Activated CD4-positive, alpha-beta memory T cell treated with anti-CD3 and anti-CD28 coated beads for 36 hours (primary cell): ENCODE measurements around the gene ACAP3. TPM values are rescaled to one million over a fixed set of nuclear protein-coding genes. Genes with fewer than 3 reads are reported as not detected.
A peak's percentile ranks its signal among the peaks of the same experiment; 100 is the strongest.

Experiments used
- CTCF ChIA-PET: fragments of 350-600 bp; sonication (Branson Sonifier 250); formaldehyde crosslinking; loops from one replicate; lab custom pipeline; 2021; ENCODE audit warnings: antibody characterized with exemption, inconsistent platforms; lab: Charles Lee
- POLR2A ChIA-PET: fragments of 350-600 bp; sonication (Branson Sonifier 250); formaldehyde crosslinking; loops from one replicate; lab custom pipeline; 2021; ENCODE audit warnings: antibody characterized with exemption; lab: Charles Lee
- DNase-seq: peaks from one replicate; pipeline ENCODE4 v3.0.0-alpha.2; 2020
- H3K27ac Mint-ChIP-seq: one replicate; pipeline ENCODE4 v1.8.0; 2021; ENCODE audit warnings: mixed read lengths
- H3K27me3 Mint-ChIP-seq: one replicate; pipeline ENCODE4 v1.8.0; 2021; ENCODE audit warnings: mixed read lengths
- H3K36me3 Mint-ChIP-seq: one replicate; pipeline ENCODE4 v1.8.0; 2021; ENCODE audit warnings: mixed read lengths
- H3K4me1 Mint-ChIP-seq: one replicate; pipeline ENCODE4 v1.8.0; 2021; ENCODE audit warnings: low read depth, mixed read lengths
- H3K4me3 Mint-ChIP-seq: one replicate; pipeline ENCODE4 v1.8.0; 2021; ENCODE audit warnings: mild to moderate bottlenecking, mixed read lengths
- H3K9me3 Mint-ChIP-seq: one replicate; pipeline ENCODE4 v1.8.0; 2021; ENCODE audit warnings: mixed read lengths
- intact Hi-C: fragments of 100-400 bp; cut with micrococcal nuclease; formaldehyde crosslinking; loops from one replicate; pipeline ENCODE4 v1.15.1; 2023
- total RNA-seq, 2 experiments: library from RNA; stranded (reverse); gene quantifications; one replicate each; pipeline ENCODE4 v1.2.3, GENCODE V29; 2021

Gene ACAP3
- total RNA-seq, 2 experiments from 2014 or later, result 31.8 to 32.0 TPM

DNA sequence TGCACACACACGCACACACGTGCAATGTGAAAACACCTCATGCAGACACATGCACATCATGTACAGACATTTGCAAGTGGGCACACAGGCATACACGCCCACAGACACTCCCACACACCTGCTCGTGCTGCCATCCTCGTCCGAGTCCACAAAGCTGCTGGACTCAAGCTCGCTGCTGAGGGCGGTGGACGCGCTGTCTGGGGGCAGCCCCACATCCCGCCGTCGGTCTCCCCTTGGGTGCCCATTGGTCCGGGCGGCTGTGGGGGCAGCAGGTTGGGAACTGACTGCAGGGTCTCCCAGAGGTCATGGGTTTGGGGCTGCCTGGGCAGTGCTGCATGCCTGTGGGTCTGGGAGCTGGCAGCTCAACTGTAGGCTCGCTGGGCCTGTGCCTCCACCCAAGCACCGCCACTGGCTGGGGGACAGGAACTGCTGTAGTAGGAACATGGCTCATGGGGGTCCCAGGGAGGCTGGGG is 33.9 kb upstream of the ACAP3 start:
- CTCF ChIA-PET, result no interaction called here
- POLR2A ChIA-PET, result no interaction called here

GRCh38 chr1:1340791-1341548 is 33.2 kb upstream of the ACAP3 start:
- Mint-ChIP-seq H3K9me3 (no peaks in the 10 kb centered on the region), H3K27ac (no peak overlapping the region), H3K27me3 (no peaks in the 10 kb centered on the region), H3K36me3 (peaks cover 15% of the 10 kb centered on the region), H3K4me1 (peaks cover 7% of the 10 kb centered on the region), H3K4me3 (no peak overlapping the region)
- POLR2A ChIA-PET, result no interaction called here
- CTCF ChIA-PET, result no interaction called here
- intact Hi-C loops, result no loop called here
- no peak for DNase-seq

More for the DNA sequence above, 33.9 kb upstream of the ACAP3 start:
- Mint-ChIP-seq H3K36me3 (peaks cover 15% of the 10 kb centered on the region), H3K4me3 (no peak overlapping the region), H3K9me3 (no peaks in the 10 kb centered on the region), H3K27ac (no peak overlapping the region), H3K27me3 (no peaks in the 10 kb centered on the region), H3K4me1 (peaks cover 7% of the 10 kb centered on the region)
- intact Hi-C loops, result no loop called here
- no peak for DNase-seq

DNA sequence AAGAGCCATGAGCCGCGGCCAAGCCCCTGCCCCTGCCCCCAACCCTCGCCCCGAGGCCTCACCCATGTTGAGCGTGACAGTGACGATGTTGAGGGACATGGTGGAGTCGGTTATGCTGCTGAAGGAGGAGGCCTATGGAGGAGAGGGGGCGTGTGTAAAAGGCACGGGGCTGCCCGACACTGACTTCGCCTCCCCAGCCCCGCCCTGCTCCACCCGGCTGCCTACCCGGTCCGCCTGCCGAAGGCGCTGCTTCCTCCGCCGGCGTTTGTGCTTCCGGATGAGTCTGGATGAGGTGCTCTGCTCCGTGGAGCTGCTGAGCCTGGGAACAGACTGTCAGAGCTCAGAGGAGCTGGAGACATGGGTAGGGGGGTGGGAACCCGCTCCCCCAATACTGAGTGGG is 32.5 kb upstream of the ACAP3 start:
- Mint-ChIP-seq H3K4me1 (peaks cover 7% of the 10 kb centered on the region), H3K4me3 (no peak overlapping the region), H3K36me3 (peaks cover 15% of the 10 kb centered on the region), H3K9me3 (no peaks in the 10 kb centered on the region), H3K27ac (no peak overlapping the region), H3K27me3 (no peaks in the 10 kb centered on the region)
- CTCF ChIA-PET, result interaction anchor here (0.5 kb wide), 1 partner anchor 344 kb away, joined by 3 read pairs; no protein-coding TSS in a partner anchor
- POLR2A ChIA-PET, result no interaction called here
- intact Hi-C loops, result no loop called here
- DNase-seq, result no peak

DNA sequence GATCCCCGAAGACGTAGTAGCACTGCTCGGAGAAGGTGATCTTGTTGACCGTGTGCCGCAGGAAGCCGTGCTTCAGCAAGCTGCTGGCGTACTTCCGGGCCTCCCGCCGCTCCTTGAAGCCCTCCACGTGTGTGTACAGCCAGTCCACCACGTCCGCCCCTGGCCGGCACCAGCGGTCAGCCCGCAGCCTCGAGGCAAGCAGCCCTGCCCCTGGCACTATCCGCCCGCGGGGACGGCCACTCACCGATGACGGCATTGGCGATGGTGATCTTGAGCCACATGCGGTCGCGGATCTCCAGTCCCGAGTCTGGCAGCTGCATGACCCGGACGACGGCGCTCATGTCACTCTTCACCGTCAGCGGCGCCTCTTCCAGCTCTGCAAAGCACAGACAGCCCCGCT is 30.5 kb upstream of the ACAP3 start:
- Mint-ChIP-seq H3K4me3 (no peak overlapping the region), H3K36me3 (peaks cover 15% of the 10 kb centered on the region), H3K27me3 (no peaks in the 10 kb centered on the region), H3K27ac (no peak overlapping the region), H3K4me1 (no peaks in the 10 kb centered on the region), H3K9me3 (no peaks in the 10 kb centered on the region)
- ChIA-PET CTCF (no interaction called here), POLR2A (no interaction called here)
- no peak for DNase-seq
- intact Hi-C loops, result no loop called here

- intact Hi-C loops, result no loop called here
- no peaks in the 10 kb centered on the region for H3K27me3 Mint-ChIP-seq
- H3K36me3 Mint-ChIP-seq, result peaks cover 15% of the 10 kb centered on the region
- CTCF ChIA-PET, result no interaction called here
- no peaks in the 10 kb centered on the region for H3K9me3 Mint-ChIP-seq
- DNase-seq, result peak; percentile 48
- no peaks in the 10 kb centered on the region for H3K4me1 Mint-ChIP-seq
- H3K4me3 Mint-ChIP-seq, result no peak overlapping the region
- POLR2A ChIA-PET, result no interaction called here
- H3K27ac Mint-ChIP-seq, result no peak overlapping the region
Measured at GRCh38 chr1:1337793-1338147, 30.0 kb upstream of the ACAP3 start.

DNA sequence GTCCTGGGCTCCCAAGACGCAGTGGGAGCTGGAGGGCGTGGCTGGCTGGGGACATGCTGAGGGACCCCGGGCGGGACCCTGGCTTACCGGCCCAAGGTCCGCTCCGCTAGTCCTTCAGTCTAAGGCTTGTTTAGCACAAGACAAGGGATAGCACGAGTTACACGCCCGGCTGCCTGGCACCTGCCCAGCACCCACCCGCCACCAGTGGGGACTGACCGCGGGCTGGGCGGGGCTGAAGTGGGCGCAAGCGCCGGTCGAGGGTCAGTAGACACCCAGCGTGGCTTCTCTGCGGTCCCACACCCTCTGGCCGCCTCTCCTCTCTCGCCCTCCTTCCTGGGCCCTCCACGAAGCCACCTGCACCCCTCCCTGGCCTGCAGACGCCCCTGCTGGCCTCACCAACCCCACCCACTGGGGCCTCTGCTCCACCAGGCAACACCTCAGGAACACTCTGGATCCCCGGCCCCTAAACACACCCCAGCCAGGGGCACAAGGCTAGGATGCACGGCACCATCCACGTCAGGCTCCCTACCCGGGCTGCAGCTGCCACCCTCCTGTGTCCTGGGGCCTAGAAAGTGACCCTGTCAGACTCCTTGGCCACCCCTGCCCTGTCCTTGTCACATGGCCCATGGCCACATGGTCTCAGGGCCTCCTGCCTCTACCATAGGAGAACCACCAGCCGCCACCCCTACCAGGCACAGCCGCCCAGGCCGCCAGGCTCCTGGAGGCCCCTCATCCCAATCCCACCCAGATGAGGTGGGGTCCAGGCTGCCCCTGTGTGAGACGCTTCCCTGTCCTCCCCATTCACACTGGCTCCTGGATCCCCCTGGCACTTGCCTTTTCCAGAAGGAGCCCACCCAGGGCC is 29.4 kb upstream of the ACAP3 start:
- H3K27me3 Mint-ChIP-seq, result no peaks in the 10 kb centered on the region
- ChIA-PET POLR2A (no interaction called here), CTCF (no interaction called here)
- no peak for DNase-seq
- no peak overlapping the region for H3K27ac Mint-ChIP-seq
- intact Hi-C loops, result no loop called here
- H3K4me3 Mint-ChIP-seq, result no peak overlapping the region
- no peaks in the 10 kb centered on the region for H3K4me1 Mint-ChIP-seq
- peaks cover 15% of the 10 kb centered on the region for H3K36me3 Mint-ChIP-seq
- H3K9me3 Mint-ChIP-seq, result no peaks in the 10 kb centered on the region

GRCh38 chr1:1336446-1336845 is 28.7 kb upstream of the ACAP3 start:
- no peaks in the 10 kb centered on the region for H3K4me1 Mint-ChIP-seq
- POLR2A ChIA-PET, result no interaction called here

DNA sequence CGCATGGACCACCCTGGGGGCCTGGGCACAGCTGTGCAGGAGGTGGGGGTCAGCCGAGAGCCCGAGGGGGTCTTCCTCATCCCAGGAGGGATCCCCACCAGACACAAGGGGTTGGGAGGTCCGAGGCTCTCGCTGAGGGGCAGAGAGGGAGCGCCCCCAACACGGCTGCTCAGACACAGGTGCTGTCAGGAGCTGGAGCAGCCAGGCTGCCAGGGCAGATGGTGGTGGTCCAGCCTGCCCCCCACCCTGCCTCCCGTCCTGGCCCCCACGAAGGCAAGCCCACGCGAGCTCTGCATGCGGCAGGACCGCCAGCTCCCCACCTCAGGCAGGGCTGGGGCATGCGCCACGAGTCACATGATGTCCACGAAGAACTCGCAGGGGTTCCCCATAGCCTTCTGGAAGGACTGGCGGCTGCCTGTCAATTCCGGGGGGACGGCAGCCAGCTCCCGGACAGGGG is 28.1 kb upstream of the ACAP3 start:
- H3K27ac Mint-ChIP-seq, result no peak overlapping the region
- H3K4me3 Mint-ChIP-seq, result no peak overlapping the region
- H3K9me3 Mint-ChIP-seq, result no peaks in the 10 kb centered on the region
- no peak for DNase-seq
- CTCF ChIA-PET, result no interaction called here
- H3K27me3 Mint-ChIP-seq, result no peaks in the 10 kb centered on the region
- POLR2A ChIA-PET, result no interaction called here
- peaks cover 10% of the 10 kb centered on the region for H3K36me3 Mint-ChIP-seq
- intact Hi-C loops, result no loop called here
- H3K4me1 Mint-ChIP-seq, result no peaks in the 10 kb centered on the region

More at GRCh38 chr1:1336446-1336845, 28.7 kb upstream of the ACAP3 start:
- CTCF ChIA-PET, result no interaction called here
- no peak for DNase-seq
- no peak overlapping the region for H3K27ac Mint-ChIP-seq
- no peaks in the 10 kb centered on the region for H3K27me3 Mint-ChIP-seq
- peaks cover 15% of the 10 kb centered on the region for H3K36me3 Mint-ChIP-seq
- intact Hi-C loops, result no loop called here
- no peaks in the 10 kb centered on the region for H3K9me3 Mint-ChIP-seq
- H3K4me3 Mint-ChIP-seq, result no peak overlapping the region

DNA sequence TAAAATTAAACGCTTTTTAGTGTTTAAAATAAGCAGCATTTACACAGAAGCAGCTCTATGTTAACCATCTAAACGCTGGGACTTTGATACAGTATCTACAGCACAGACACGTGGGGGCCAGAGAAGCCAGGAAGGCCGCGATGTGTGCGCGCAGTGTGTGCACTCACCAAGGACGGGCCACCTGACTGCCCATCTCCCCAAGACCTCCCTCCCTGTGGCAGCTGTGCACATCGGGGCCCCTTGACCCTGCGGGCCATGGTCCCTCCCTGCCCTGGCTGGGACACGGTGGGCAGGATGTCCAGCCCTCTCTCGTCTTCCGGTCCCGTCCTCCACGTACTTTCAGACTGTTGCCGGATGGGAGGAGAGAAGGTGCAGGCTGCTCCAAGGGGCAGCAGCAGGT is 27.6 kb upstream of the ACAP3 start:
- intact Hi-C loops, result no loop called here
- Mint-ChIP-seq H3K4me1 (no peaks in the 10 kb centered on the region), H3K36me3 (peaks cover 4% of the 10 kb centered on the region), H3K27ac (no peak overlapping the region), H3K9me3 (no peaks in the 10 kb centered on the region), H3K4me3 (no peak overlapping the region), H3K27me3 (no peaks in the 10 kb centered on the region)
- no peak for DNase-seq
- POLR2A ChIA-PET, result no interaction called here
- CTCF ChIA-PET, result no interaction called here

- no peak overlapping the region for H3K27ac Mint-ChIP-seq
- intact Hi-C loops, result no loop called here
- no peaks in the 10 kb centered on the region for H3K27me3 Mint-ChIP-seq
- H3K36me3 Mint-ChIP-seq, result peaks cover 4% of the 10 kb centered on the region
- no peaks in the 10 kb centered on the region for H3K4me1 Mint-ChIP-seq
- H3K9me3 Mint-ChIP-seq, result no peaks in the 10 kb centered on the region
- CTCF ChIA-PET, result no interaction called here
- no peak overlapping the region for H3K4me3 Mint-ChIP-seq
- DNase-seq, result no peak
- POLR2A ChIA-PET, result no interaction called here
Measured at GRCh38 chr1:1334835-1335234, 27.1 kb upstream of the ACAP3 start.

DNA sequence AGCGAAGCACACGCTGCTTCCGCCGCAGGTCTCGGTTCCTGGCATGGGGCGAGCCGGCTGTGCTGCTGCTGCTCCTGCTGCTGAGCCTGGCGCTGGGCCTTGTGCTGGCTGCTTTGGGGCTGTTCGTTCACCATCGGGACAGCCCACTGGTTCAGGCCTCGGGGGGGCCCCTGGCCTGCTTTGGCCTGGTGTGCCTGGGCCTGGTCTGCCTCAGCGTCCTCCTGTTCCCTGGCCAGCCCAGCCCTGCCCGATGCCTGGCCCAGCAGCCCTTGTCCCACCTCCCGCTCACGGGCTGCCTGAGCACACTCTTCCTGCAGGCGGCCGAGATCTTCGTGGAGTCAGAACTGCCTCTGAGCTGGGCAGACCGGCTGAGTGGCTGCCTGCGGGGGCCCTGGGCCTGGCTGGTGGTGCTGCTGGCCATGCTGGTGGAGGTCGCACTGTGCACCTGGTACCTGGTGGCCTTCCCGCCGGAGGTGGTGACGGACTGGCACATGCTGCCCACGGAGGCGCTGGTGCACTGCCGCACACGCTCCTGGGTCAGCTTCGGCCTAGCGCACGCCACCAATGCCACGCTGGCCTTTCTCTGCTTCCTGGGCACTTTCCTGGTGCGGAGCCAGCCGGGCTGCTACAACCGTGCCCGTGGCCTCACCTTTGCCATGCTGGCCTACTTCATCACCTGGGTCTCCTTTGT is 26.0 kb upstream of the ACAP3 start:
- H3K27me3 Mint-ChIP-seq, result no peaks in the 10 kb centered on the region
- ChIA-PET CTCF (no interaction called here), POLR2A (no interaction called here)
- intact Hi-C loops, result no loop called here
- H3K4me3 Mint-ChIP-seq, result no peak overlapping the region
- no peak overlapping the region for H3K27ac Mint-ChIP-seq
- H3K4me1 Mint-ChIP-seq, result no peaks in the 10 kb centered on the region
- no peak for DNase-seq
- no peaks in the 10 kb centered on the region for H3K9me3 Mint-ChIP-seq
- H3K36me3 Mint-ChIP-seq, result peaks cover under 1% of the 10 kb centered on the region
